CD4-positive, alpha-beta T cell (primary cell): ENCODE data around the gene PPIP5K1. TPM values are rescaled to one million over a fixed set of nuclear protein-coding genes. Genes with fewer than 3 reads are reported as not detected.

Experiments used
- ATAC-seq: fragments of 200-7000 bp; cut with Tn5 transposase; one replicate; pipeline ENCODE4 v1.10.0; 2022; ENCODE audit warnings: mild to moderate bottlenecking; ENCODE audit not compliant: poor library complexity
- CTCF ChIA-PET: fragments of 350-600 bp; sonication (Branson Sonifier 250); formaldehyde crosslinking; loops from one replicate; lab custom pipeline; 2021; ENCODE audit warnings: antibody characterized with exemption, inconsistent platforms; lab: Charles Lee
- POLR2A ChIA-PET: fragments of 350-600 bp; sonication (Branson Sonifier 250); formaldehyde crosslinking; loops from one replicate; lab custom pipeline; 2021; ENCODE audit warnings: antibody characterized with exemption, inconsistent platforms; lab: Charles Lee
- DNase-seq, 14 experiments: peaks; one replicate each; pipeline ENCODE4 v3.0.0-alpha.2; 2013 to 2020; ENCODE audit warnings: mixed read lengths in 2 of 14
- H3K27ac ChIP-seq, 2 donors: one replicate each; pipeline versions ENCODE4 v1.5.1 to v1.7.0; 2013; ENCODE audit warnings: low read length in 2 of 2, low read depth in 1 of 2, mild to moderate bottlenecking in 1 of 2
- H3K27me3 ChIP-seq, 2 experiments: 1 replicate in 1 of 2; 2 replicates in 1 of 2; pipeline versions ENCODE4 v1.6.1 to v1.7.0; 2013; ENCODE audit warnings: low read length in 2 of 2, control low read depth in 1 of 2, mild to moderate bottlenecking in 1 of 2, moderate library complexity in 1 of 2; ENCODE audit not compliant: insufficient read depth in 2 of 2, control insufficient read depth in 1 of 2
- H3K36me3 ChIP-seq: one replicate; pipeline ENCODE4 v1.6.1; 2013; ENCODE audit warnings: low read length, control low read depth; ENCODE audit not compliant: insufficient read depth
- H3K4me1 ChIP-seq: one replicate; pipeline ENCODE4 v1.6.1; 2013; ENCODE audit warnings: low read length, control low read depth; ENCODE audit not compliant: insufficient read depth
- H3K4me3 ChIP-seq: one replicate; pipeline ENCODE4 v1.5.1; 2013; ENCODE audit warnings: mild to moderate bottlenecking, low read length, moderate library complexity
- H3K9me3 ChIP-seq, 2 experiments: 1 replicate in 1 of 2; 2 replicates in 1 of 2; pipeline versions ENCODE4 v1.6.1 to v1.7.0; 2013; ENCODE audit warnings: low read length in 2 of 2, mild to moderate bottlenecking in 2 of 2, control low read depth in 1 of 2, moderate library complexity in 1 of 2; ENCODE audit not compliant: control insufficient read depth in 1 of 2, insufficient read depth in 1 of 2
- H3K27ac Mint-ChIP-seq: one replicate; pipeline ENCODE4 v1.8.0; 2020; ENCODE audit warnings: mixed read lengths
- H3K27me3 Mint-ChIP-seq: one replicate; pipeline ENCODE4 v1.8.0; 2021; ENCODE audit warnings: mixed read lengths
- H3K36me3 Mint-ChIP-seq: one replicate; pipeline ENCODE4 v1.8.0; 2021; ENCODE audit warnings: low read depth, mixed read lengths
- H3K4me1 Mint-ChIP-seq: one replicate; pipeline ENCODE4 v1.8.0; 2021; ENCODE audit warnings: low read depth, mixed read lengths
- H3K4me3 Mint-ChIP-seq: one replicate; pipeline ENCODE4 v1.8.0; 2020; ENCODE audit warnings: mild to moderate bottlenecking, mixed read lengths
- H3K9me3 Mint-ChIP-seq: one replicate; pipeline ENCODE4 v1.8.0; 2020; ENCODE audit warnings: mixed read lengths
- intact Hi-C, 2 experiments: fragments of 100-400 bp; cut with DNase I in 1 of 2; cut with micrococcal nuclease in 1 of 2; formaldehyde crosslinking; loops; one replicate each; pipeline versions ENCODE4 v1.15.1 to v1.9.0; 2023 to 2025; cut with DNase I, micrococcal nuclease
- total RNA-seq, 174 experiments: library from RNA in 2 of 174; stranded (reverse) in 2 of 174; gene quantifications; one replicate each; pipeline ENCODE4 v1.2.3 and lab custom pipeline; 2021 to 2026
- TF ChIP-seq, protein P1 (sequence below): fragments of 200-600 bp; IDR thresholded peaks from one replicate; pipeline ENCODE4 v1.8.0; 2022; ENCODE audit warnings: antibody characterized with exemption, mild to moderate bottlenecking

Gene PPIP5K1
- total RNA-seq, 2 experiments from 2014 or later: 16.9 to 23.8 TPM

DNA sequence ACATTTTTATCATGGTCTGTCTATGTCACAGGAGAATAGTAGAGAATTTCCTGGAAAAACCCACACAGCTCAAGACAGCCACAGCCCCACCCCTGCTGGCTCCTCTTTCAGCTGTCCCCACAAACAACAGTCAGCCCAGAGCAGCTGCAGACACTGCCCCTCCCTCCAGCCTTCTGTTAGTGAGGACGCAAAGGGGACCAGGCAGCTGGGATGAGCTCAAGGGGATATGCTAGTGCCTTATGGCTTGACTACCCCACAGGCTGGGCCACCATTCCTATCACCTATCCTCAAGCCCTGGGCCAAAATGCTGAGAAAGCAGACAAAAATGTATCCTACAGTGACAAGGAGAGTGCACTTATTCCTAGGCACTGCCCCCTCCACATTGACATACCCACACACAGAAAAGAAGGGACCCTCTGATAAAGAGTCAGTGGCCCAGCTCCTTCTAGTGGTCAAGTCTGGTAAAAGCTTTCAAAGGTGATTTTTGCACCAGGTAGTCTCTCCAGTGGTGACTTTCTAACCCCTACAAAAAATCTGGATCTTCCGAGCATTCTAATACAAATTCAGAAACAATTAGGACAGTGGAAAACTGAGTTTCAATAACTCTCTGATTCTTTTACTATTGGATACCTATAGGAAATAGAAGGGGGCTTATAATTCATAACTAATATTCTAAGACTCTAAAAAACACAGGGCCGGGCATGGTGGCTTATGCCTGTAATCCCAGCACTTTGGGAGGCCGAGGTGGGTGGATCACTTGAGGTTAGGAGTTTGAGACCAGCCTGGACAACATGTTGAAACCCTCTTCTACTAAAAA is 75.6 kb downstream of the PPIP5K1 start:
- peaks cover 15 to 16% of the 10 kb centered on the region in 2 experiments for H3K27me3 ChIP-seq
- H3K4me1 Mint-ChIP-seq: peaks cover 45% of the 10 kb centered on the region
- H3K4me3 Mint-ChIP-seq: no peak overlapping the region
- H3K9me3 ChIP-seq: peaks cover 0 to 5% of the 10 kb centered on the region in 2 experiments
- no peaks in the 10 kb centered on the region for H3K36me3 ChIP-seq
- intact Hi-C loops: loop anchor here in 1 of 2 experiments (2.0 to 10.0 kb wide), 4 partner anchors 30 to 280 kb away; partner anchors contain the start of genes LCMT2 and SERF2
- peaks cover 38% of the 10 kb centered on the region for H3K27me3 Mint-ChIP-seq
- no peak overlapping the region for H3K27ac Mint-ChIP-seq
- peaks cover 41% of the 10 kb centered on the region for H3K4me1 ChIP-seq
- peak in 4 of 14 experiments; percentile 35 to 59 (median 49) for DNase-seq
- no peaks in the 10 kb centered on the region for H3K9me3 Mint-ChIP-seq
- ChIA-PET POLR2A (interaction anchor here (0.7 kb wide), 1 partner anchor 144 kb away, joined by 3 read pairs; the partner anchor contains the start of genes TUBGCP4 and ZSCAN29), CTCF (interaction anchor here (0.6 to 2.4 kb wide), 15 partner anchors 11 to 137 kb away, joined by 3 to 25 read pairs (median 6); partner anchors contain the start of gene TP53BP1)
- no peak overlapping the region for H3K4me3 ChIP-seq
- no peaks in the 10 kb centered on the region for H3K36me3 Mint-ChIP-seq
- no peak for ATAC-seq
- TF ChIP-seq, protein P1, sequence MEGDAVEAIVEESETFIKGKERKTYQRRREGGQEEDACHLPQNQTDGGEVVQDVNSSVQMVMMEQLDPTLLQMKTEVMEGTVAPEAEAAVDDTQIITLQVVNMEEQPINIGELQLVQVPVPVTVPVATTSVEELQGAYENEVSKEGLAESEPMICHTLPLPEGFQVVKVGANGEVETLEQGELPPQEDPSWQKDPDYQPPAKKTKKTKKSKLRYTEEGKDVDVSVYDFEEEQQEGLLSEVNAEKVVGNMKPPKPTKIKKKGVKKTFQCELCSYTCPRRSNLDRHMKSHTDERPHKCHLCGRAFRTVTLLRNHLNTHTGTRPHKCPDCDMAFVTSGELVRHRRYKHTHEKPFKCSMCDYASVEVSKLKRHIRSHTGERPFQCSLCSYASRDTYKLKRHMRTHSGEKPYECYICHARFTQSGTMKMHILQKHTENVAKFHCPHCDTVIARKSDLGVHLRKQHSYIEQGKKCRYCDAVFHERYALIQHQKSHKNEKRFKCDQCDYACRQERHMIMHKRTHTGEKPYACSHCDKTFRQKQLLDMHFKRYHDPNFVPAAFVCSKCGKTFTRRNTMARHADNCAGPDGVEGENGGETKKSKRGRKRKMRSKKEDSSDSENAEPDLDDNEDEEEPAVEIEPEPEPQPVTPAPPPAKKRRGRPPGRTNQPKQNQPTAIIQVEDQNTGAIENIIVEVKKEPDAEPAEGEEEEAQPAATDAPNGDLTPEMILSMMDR: peak; percentile 78
- peak overlapping the region in 1 of 2 donors; percentile 3 for H3K27ac ChIP-seq

DNA sequence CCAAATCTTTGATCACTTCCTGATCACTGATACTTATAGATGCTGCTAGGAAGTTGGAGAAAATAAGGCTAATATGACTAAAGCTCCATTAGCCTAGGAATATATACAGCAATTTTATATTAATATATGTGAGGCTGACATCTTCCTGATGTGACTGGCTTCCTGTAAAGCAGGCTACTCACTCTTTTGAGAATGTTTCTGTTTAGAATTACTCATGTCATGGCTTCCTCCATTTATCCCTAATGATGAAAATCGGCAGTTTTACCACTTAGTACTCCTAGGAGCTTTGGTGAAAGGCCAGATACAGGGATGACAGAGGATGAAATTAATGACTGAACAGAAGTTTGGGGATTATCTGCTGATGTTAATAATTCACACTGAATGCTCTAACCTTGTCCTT is 76.5 kb downstream of the PPIP5K1 start:
- H3K27ac ChIP-seq: no peak overlapping the region
- ChIA-PET POLR2A (no interaction called here), CTCF (interaction anchor here (1.4 to 2.4 kb wide), 6 partner anchors 12 to 72 kb away, joined by 6 to 25 read pairs (median 11); partner anchors contain the start of gene TP53BP1)
- DNase-seq: no peak
- Mint-ChIP-seq H3K9me3 (no peaks in the 10 kb centered on the region), H3K27me3 (peaks cover 31% of the 10 kb centered on the region), H3K36me3 (no peaks in the 10 kb centered on the region), H3K4me3 (peak overlapping the region; percentile 36), H3K27ac (no peak overlapping the region), H3K4me1 (peaks cover 44% of the 10 kb centered on the region)
- intact Hi-C loops: loop anchor here in 1 of 2 experiments (5.0 to 10.0 kb wide), 2 partner anchors 181 to 281 kb away; partner anchors contain the start of genes LCMT2 and SERF2
- H3K36me3 ChIP-seq: no peaks in the 10 kb centered on the region
- H3K27me3 ChIP-seq: peaks cover 11 to 16% of the 10 kb centered on the region in 2 experiments
- H3K9me3 ChIP-seq: peaks cover 0 to 5% of the 10 kb centered on the region in 2 experiments
- peaks cover 39% of the 10 kb centered on the region for H3K4me1 ChIP-seq
- no peak for ATAC-seq
- no peak overlapping the region for H3K4me3 ChIP-seq
- TF ChIP-seq, protein P1: no peak

DNA sequence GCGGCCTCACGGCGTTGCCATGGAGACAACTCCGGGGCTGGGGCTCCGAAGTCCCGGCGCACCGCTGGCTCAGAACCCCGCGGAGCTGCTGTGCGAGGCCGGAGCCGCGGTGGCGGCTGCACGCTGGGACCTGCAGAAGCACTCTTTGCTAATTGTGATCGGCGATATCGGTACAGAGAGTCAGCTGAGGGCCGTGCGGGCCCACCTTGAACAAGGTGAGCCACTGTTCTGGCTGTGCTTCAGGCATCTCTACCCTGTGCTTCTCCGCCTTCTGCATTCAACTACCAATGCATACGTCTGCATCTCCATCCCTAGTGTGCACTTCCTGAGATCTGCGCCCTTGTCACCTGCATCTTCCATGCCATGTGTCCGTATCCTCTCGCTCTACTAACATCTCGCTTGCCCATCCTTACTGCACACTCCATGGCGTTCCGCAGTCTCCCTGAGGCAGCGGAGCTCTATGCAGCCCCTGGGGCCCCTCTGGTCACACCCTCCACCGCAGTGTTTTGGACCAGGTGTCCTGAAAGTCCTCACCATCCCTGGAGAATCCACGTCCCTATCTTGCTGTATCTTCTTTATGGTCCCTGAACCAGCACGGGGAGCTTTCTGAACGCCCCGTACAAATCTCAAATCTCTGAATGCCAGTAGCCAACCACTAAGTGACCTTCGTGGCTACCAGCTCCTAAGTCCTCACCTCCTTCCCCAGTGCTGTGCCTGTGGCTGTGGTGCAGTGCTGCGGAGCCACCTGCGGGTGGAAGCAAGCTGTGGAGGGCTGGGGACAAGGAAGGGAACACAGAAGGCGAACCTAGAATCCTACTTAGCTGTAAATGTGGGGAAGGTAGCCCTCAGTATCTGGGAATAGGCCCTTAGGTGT is 78.8 kb downstream of the PPIP5K1 start:
- Mint-ChIP-seq H3K36me3 (no peaks in the 10 kb centered on the region), H3K4me3 (peak overlapping the region; percentile 91), H3K4me1 (peaks cover 32% of the 10 kb centered on the region), H3K27ac (peak overlapping the region; percentile 91), H3K9me3 (no peaks in the 10 kb centered on the region), H3K27me3 (peaks cover 10% of the 10 kb centered on the region)
- Histone ChIP-seq H3K27ac (no peak overlapping the region), H3K9me3 (no peaks in the 10 kb centered on the region), H3K4me1 (peaks cover 31% of the 10 kb centered on the region), H3K36me3 (no peaks in the 10 kb centered on the region), H3K4me3 (peak overlapping the region; percentile 80), H3K27me3 (no peaks in the 10 kb centered on the region)
- TF ChIP-seq, protein P1: no peak
- ChIA-PET CTCF (interaction anchor here (1.0 to 1.9 kb wide), 3 partner anchors 16 to 20 kb away, joined by 3 to 10 read pairs (median 3); partner anchors contain the start of gene TP53BP1), POLR2A (interaction anchor here (0.5 to 2.7 kb wide), 15 partner anchors 10 to 1238 kb away, joined by 3 to 55 read pairs (median 4); partner anchors contain the start of genes GANC, HYPK, MFAP1 and SERINC4)
- intact Hi-C loops: loop anchor here (2.0 to 10.0 kb wide), 3 partner anchors 28 to 284 kb away; partner anchors contain the start of genes LCMT2 (in 1 of the 2) and SERF2 (in 1 of the 2)
- ATAC-seq (peak; percentile 21), DNase-seq (peak in 4 of 14 experiments; percentile 13 to 56 (median 32))
